ENCODE data around the gene BCL2L1.

The BCL2L1 gene

GRCh38 chr20:31706607-31707257, 15.9 kb downstream of the BCL2L1 start:
- TF ChIP-seq POLR2A (IDR thresholded peaks at IDR 0.05; ENCODE audit: low read depth, low read length), result no peak
- no peak for TF ChIP-seq POLR2AphosphoS5 (IDR thresholded peaks at IDR 0.05; ENCODE audit: low read depth, low read length)
- no peak for TF ChIP-seq TAF1 (IDR thresholded peaks at IDR 0.05; ENCODE audit: borderline replicate concordance, low read depth, low read length)
- FAIRE-seq (no peak), DNase-seq (ENCODE audit: insufficient read length) (no peak)

GRCh38 chr20:31705598-31706597, 16.8 kb downstream of the BCL2L1 start:
- FAIRE-seq, result peak; percentile 62
- no peak for TF ChIP-seq POLR2A (IDR thresholded peaks at IDR 0.05; ENCODE audit: low read depth, low read length)
- no peak for TF ChIP-seq TAF1 (IDR thresholded peaks at IDR 0.05; ENCODE audit: borderline replicate concordance, low read depth, low read length)
- no peak for TF ChIP-seq POLR2AphosphoS5 (IDR thresholded peaks at IDR 0.05; ENCODE audit: low read depth, low read length)
- no peak for DNase-seq (ENCODE audit: insufficient read length)

- no peak for TF ChIP-seq TAF1 (IDR thresholded peaks at IDR 0.05; ENCODE audit: borderline replicate concordance, low read depth, low read length)
- TF ChIP-seq POLR2A (IDR thresholded peaks at IDR 0.05; ENCODE audit: low read depth, low read length), result no peak
- TF ChIP-seq POLR2AphosphoS5 (IDR thresholded peaks at IDR 0.05; ENCODE audit: low read depth, low read length), result no peak
- no peak for FAIRE-seq
- DNase-seq (ENCODE audit: insufficient read length), result no peak
Observed at GRCh38 chr20:31705191-31705590, 17.5 kb downstream of the BCL2L1 start.

- FAIRE-seq, result no peak
- no peak for TF ChIP-seq POLR2AphosphoS5 (IDR thresholded peaks at IDR 0.05; ENCODE audit: low read depth, low read length)
- no peak for TF ChIP-seq TAF1 (IDR thresholded peaks at IDR 0.05; ENCODE audit: borderline replicate concordance, low read depth, low read length)
- no peak for TF ChIP-seq POLR2A (IDR thresholded peaks at IDR 0.05; ENCODE audit: low read depth, low read length)
- no peak for DNase-seq (ENCODE audit: insufficient read length)
Observed at GRCh38 chr20:31704225-31705119, 18.2 kb downstream of the BCL2L1 start.

GRCh38 chr20:31701591-31701990, 21.1 kb downstream of the BCL2L1 start:
- FAIRE-seq, result no peak
- TF ChIP-seq POLR2A (IDR thresholded peaks at IDR 0.05; ENCODE audit: low read depth, low read length) (no peak), POLR2AphosphoS5 (IDR thresholded peaks at IDR 0.05; ENCODE audit: low read depth, low read length) (no peak), TAF1 (IDR thresholded peaks at IDR 0.05; ENCODE audit: borderline replicate concordance, low read depth, low read length) (no peak)
- DNase-seq (ENCODE audit: insufficient read length), result no peak

GRCh38 chr20:31700747-31701146, 21.9 kb downstream of the BCL2L1 start:
- no peak for DNase-seq (ENCODE audit: insufficient read length)
- FAIRE-seq, result no peak
- TF ChIP-seq POLR2AphosphoS5 (IDR thresholded peaks at IDR 0.05; ENCODE audit: low read depth, low read length), result no peak
- no peak for TF ChIP-seq TAF1 (IDR thresholded peaks at IDR 0.05; ENCODE audit: borderline replicate concordance, low read depth, low read length)
- no peak for TF ChIP-seq POLR2A (IDR thresholded peaks at IDR 0.05; ENCODE audit: low read depth, low read length)

- TF ChIP-seq TAF1 (IDR thresholded peaks at IDR 0.05; ENCODE audit: borderline replicate concordance, low read depth, low read length), result no peak
- TF ChIP-seq POLR2A (IDR thresholded peaks at IDR 0.05; ENCODE audit: low read depth, low read length), result no peak
- TF ChIP-seq POLR2AphosphoS5 (IDR thresholded peaks at IDR 0.05; ENCODE audit: low read depth, low read length), result no peak
- DNase-seq (ENCODE audit: insufficient read length) (no peak), FAIRE-seq (no peak)
Observed at GRCh38 chr20:31699801-31700728, 22.6 kb downstream of the BCL2L1 start.

- FAIRE-seq, result peak; percentile 79
- peak; percentile 70 for DNase-seq (ENCODE audit: insufficient read length)
- no peak; the same call in 1 of the 2 replicates for TF ChIP-seq POLR2A (IDR thresholded peaks at IDR 0.05; ENCODE audit: low read depth, low read length)
- 0 out of 2 replicates have a peak, but pooled peaks have one; percentile 24 for TF ChIP-seq POLR2AphosphoS5 (IDR thresholded peaks at IDR 0.05; ENCODE audit: low read depth, low read length)
Observed at GRCh38 chr20:31698803-31699718, 23.6 kb downstream of the BCL2L1 start.

- DNase-seq (ENCODE audit: insufficient read length), result no peak
- FAIRE-seq, result no peak
- TF ChIP-seq POLR2AphosphoS5 (IDR thresholded peaks at IDR 0.05; ENCODE audit: low read depth, low read length) (no peak), POLR2A (IDR thresholded peaks at IDR 0.05; ENCODE audit: low read depth, low read length) (no peak), TAF1 (IDR thresholded peaks at IDR 0.05; ENCODE audit: borderline replicate concordance, low read depth, low read length) (no peak)
Observed at GRCh38 chr20:31698243-31698802, 24.3 kb downstream of the BCL2L1 start.

All from GM12892 (cell line).